MM.1S (cell line): Measurements from ENCODE around the gene HPSE2.

Source experiments
- DNase-seq: peaks from one replicate; pipeline ENCODE4 v3.0.0-alpha.2; 2015
- H2AFZ ChIP-seq: fragments of 300-600 bp; sonication (generic); 2 replicates; pipeline ENCODE4 v1.6.0; 2016; ENCODE audit warnings: antibody characterized with exemption, low read length
- H3F3A ChIP-seq: fragments of 300-600 bp; sonication (generic); 2 replicates; pipeline ENCODE4 v1.6.1; 2016; ENCODE audit warnings: mild to moderate bottlenecking, antibody characterized with exemption, low read length, moderate library complexity, mixed read lengths; ENCODE audit not compliant: insufficient read depth
- H3K27ac ChIP-seq: fragments of 300-600 bp; sonication (generic); 2 replicates; pipeline ENCODE4 v1.5.1; 2016; ENCODE audit warnings: mild to moderate bottlenecking, low read length
- H3K27me3 ChIP-seq: fragments of 300-600 bp; sonication (generic); replicated peaks from 2 replicates; pipeline ENCODE4 v1.6.0; 2016; ENCODE audit warnings: low read length; ENCODE audit not compliant: insufficient read depth
- H3K36me3 ChIP-seq: fragments of 300-600 bp; sonication (generic); replicated peaks from 2 replicates; pipeline ENCODE4 v1.6.1; 2016; ENCODE audit warnings: mild to moderate bottlenecking, low read length, mixed read lengths; ENCODE audit not compliant: insufficient read depth
- H3K4me1 ChIP-seq: fragments of 300-600 bp; sonication (generic); 2 replicates; pipeline ENCODE4 v1.6.1; 2016; ENCODE audit warnings: low read length, mixed read lengths
- H3K4me2 ChIP-seq: fragments of 300-600 bp; sonication (generic); 2 replicates; pipeline ENCODE4 v1.6.0; 2016; ENCODE audit warnings: low read depth, low read length
- H3K4me3 ChIP-seq: fragments of 300-600 bp; sonication (generic); 2 replicates; pipeline ENCODE4 v1.5.1; 2016; ENCODE audit warnings: low read length, mixed read lengths
- H3K79me2 ChIP-seq: fragments of 300-600 bp; sonication (generic); 2 replicates; pipeline ENCODE4 v1.6.1; 2016; ENCODE audit warnings: mixed run types, low read length, mixed read lengths
- H3K9ac ChIP-seq: fragments of 300-600 bp; sonication (generic); 2 replicates; pipeline ENCODE4 v1.6.1; 2016; ENCODE audit warnings: low read length, mixed read lengths
- H3K9me2 ChIP-seq: fragments of 300-600 bp; sonication (generic); replicated peaks from 2 replicates; pipeline ENCODE4 v1.6.1; 2016; ENCODE audit warnings: mild to moderate bottlenecking, low read length, mixed read lengths; ENCODE audit not compliant: insufficient read depth
- H3K9me3 ChIP-seq: fragments of 300-600 bp; sonication (generic); replicated peaks from 2 replicates; pipeline ENCODE4 v1.6.1; 2016; ENCODE audit warnings: mild to moderate bottlenecking, low read length, mixed read lengths; ENCODE audit not compliant: insufficient read depth
- H4K20me1 ChIP-seq: fragments of 300-600 bp; sonication (generic); 2 replicates; pipeline ENCODE4 v1.6.1; 2016; ENCODE audit warnings: mild to moderate bottlenecking, low read length, moderate library complexity, mixed read lengths; ENCODE audit not compliant: insufficient read depth
- CTCF ChIP-seq: fragments of 300-600 bp; sonication (generic); IDR thresholded peaks from 2 replicates; pipeline ENCODE4 v1.5.1; 2016; ENCODE audit warnings: antibody characterized with exemption, low read length, mixed read lengths
- EZH2 ChIP-seq: fragments of 300-600 bp; sonication (generic); optimal IDR thresholded peaks from 2 replicates; pipeline ENCODE3; 2017; ENCODE audit warnings: low read depth, mild to moderate bottlenecking, antibody characterized with exemption, low read length, mixed read lengths
- EZH2phosphoT487 ChIP-seq: fragments of 300-600 bp; sonication (generic); IDR thresholded peaks from 2 replicates; pipeline ENCODE4 v1.6.1; 2018; ENCODE audit warnings: antibody characterized with exemption, low read length

Gene HPSE2

GRCh38 chr10:98953251-98953650, 282.4 kb downstream of the HPSE2 start:
- H3K4me2 ChIP-seq, result no peak overlapping the region
- no peaks in the 10 kb centered on the region for H3F3A ChIP-seq
- no peak overlapping the region for H3K9ac ChIP-seq
- H4K20me1 ChIP-seq, result no peaks in the 10 kb centered on the region
- no peaks in the 10 kb centered on the region for H3K4me1 ChIP-seq
- no peak for TF ChIP-seq CTCF
- TF ChIP-seq EZH2phosphoT487, result no peak
- TF ChIP-seq EZH2, result no peak
- H2AFZ ChIP-seq, result no peak overlapping the region
- H3K27ac ChIP-seq, result no peak overlapping the region
- no peaks in the 10 kb centered on the region for H3K79me2 ChIP-seq
- no peak overlapping the region for H3K4me3 ChIP-seq
- DNase-seq, result no peak
- no peaks in the 10 kb centered on the region for H3K9me2 ChIP-seq
- H3K9me3 ChIP-seq, result no peaks in the 10 kb centered on the region
- no peaks in the 10 kb centered on the region for H3K27me3 ChIP-seq
- no peaks in the 10 kb centered on the region for H3K36me3 ChIP-seq

GRCh38 chr10:98951269-98952000, 284.2 kb downstream of the HPSE2 start:
- no peaks in the 10 kb centered on the region for H3K4me1 ChIP-seq
- TF ChIP-seq EZH2 (no peak), CTCF (no peak), EZH2phosphoT487 (no peak)

GRCh38 chr10:98950106-98950505, 285.5 kb downstream of the HPSE2 start:
- H3K4me3 ChIP-seq, result no peak overlapping the region
- no peak overlapping the region for H3K9ac ChIP-seq
- no peak overlapping the region for H3K4me2 ChIP-seq
- H3K9me2 ChIP-seq, result no peaks in the 10 kb centered on the region
- H3K4me1 ChIP-seq, result no peaks in the 10 kb centered on the region
- H3K79me2 ChIP-seq, result no peaks in the 10 kb centered on the region
- no peaks in the 10 kb centered on the region for H4K20me1 ChIP-seq
- DNase-seq, result no peak
- TF ChIP-seq EZH2phosphoT487 (no peak), CTCF (no peak), EZH2 (no peak)
- H3K36me3 ChIP-seq, result no peaks in the 10 kb centered on the region
- no peak overlapping the region for H2AFZ ChIP-seq
- no peaks in the 10 kb centered on the region for H3K9me3 ChIP-seq
- no peak overlapping the region for H3K27ac ChIP-seq
- H3F3A ChIP-seq, result no peaks in the 10 kb centered on the region
- no peaks in the 10 kb centered on the region for H3K27me3 ChIP-seq

More at GRCh38 chr10:98951269-98952000, 284.2 kb downstream of the HPSE2 start:
- no peaks in the 10 kb centered on the region for H3F3A ChIP-seq
- no peaks in the 10 kb centered on the region for H3K9me3 ChIP-seq
- no peaks in the 10 kb centered on the region for H3K27me3 ChIP-seq
- H3K9me2 ChIP-seq, result no peaks in the 10 kb centered on the region
- no peaks in the 10 kb centered on the region for H4K20me1 ChIP-seq
- no peak overlapping the region for H3K4me2 ChIP-seq
- H3K9ac ChIP-seq, result no peak overlapping the region
- H3K79me2 ChIP-seq, result no peaks in the 10 kb centered on the region
- H3K36me3 ChIP-seq, result no peaks in the 10 kb centered on the region
- H2AFZ ChIP-seq, result no peak overlapping the region
- no peak overlapping the region for H3K27ac ChIP-seq
- DNase-seq, result no peak
- H3K4me3 ChIP-seq, result no peak overlapping the region
